Smooth muscle cell (in vitro differentiated cells): Measurements from ENCODE around the gene LRP2. TPM values are rescaled to one million over a fixed set of nuclear protein-coding genes. Genes with fewer than 3 reads are reported as not detected.

Experiments used
- DNase-seq: peaks from one replicate; lab custom pipeline; 2025; ENCODE audit not compliant: unreplicated experiment; lab: John Stamatoyannopoulos, UW
- H2AFZ ChIP-seq: fragments of 200-600 bp; sonication (generic); 2 replicates; pipeline ENCODE4 v1.6.0; 2016; ENCODE audit warnings: antibody characterized with exemption, low read depth, mild to moderate bottlenecking
- H3F3A ChIP-seq: fragments of 200-600 bp; sonication (generic); 2 replicates; pipeline ENCODE4 v1.6.0; 2017; ENCODE audit warnings: antibody characterized with exemption, low read depth
- H3K27ac ChIP-seq: fragments of 200-600 bp; sonication (generic); 2 replicates; pipeline ENCODE4 v1.5.1; 2016; ENCODE audit warnings: low read depth, mild to moderate bottlenecking
- H3K27me3 ChIP-seq: fragments of 200-600 bp; sonication (generic); 2 replicates; pipeline ENCODE4 v1.6.1; 2016; ENCODE audit warnings: low read depth, mild to moderate bottlenecking
- H3K36me3 ChIP-seq: fragments of 200-600 bp; sonication (generic); 2 replicates; pipeline ENCODE4 v1.5.1; 2016; ENCODE audit warnings: low read depth
- H3K4me1 ChIP-seq: fragments of 200-600 bp; sonication (generic); 2 replicates; pipeline ENCODE4 v1.5.1; 2016; ENCODE audit warnings: low read depth
- H3K4me2 ChIP-seq: fragments of 200-600 bp; sonication (generic); 2 replicates; pipeline ENCODE4 v1.6.0; 2016; ENCODE audit warnings: mild to moderate bottlenecking
- H3K4me3 ChIP-seq: fragments of 200-600 bp; sonication (generic); 2 replicates; pipeline ENCODE4 v1.5.1; 2016; ENCODE audit warnings: mild to moderate bottlenecking
- H3K79me2 ChIP-seq: fragments of 200-600 bp; sonication (generic); 2 replicates; pipeline ENCODE4 v1.6.0; 2016; ENCODE audit warnings: low read depth, mild to moderate bottlenecking
- H3K9ac ChIP-seq: fragments of 200-600 bp; sonication (generic); 2 replicates; pipeline ENCODE4 v1.6.0; 2016; ENCODE audit warnings: low read depth
- H3K9me3 ChIP-seq: fragments of 200-600 bp; sonication (generic); replicated peaks from 2 replicates; pipeline ENCODE4 v1.5.1; 2016; ENCODE audit warnings: low read depth
- H4K20me1 ChIP-seq: fragments of 200-600 bp; sonication (generic); 2 replicates; pipeline ENCODE4 v1.6.0; 2016; ENCODE audit warnings: low read depth
- CTCF ChIP-seq: fragments of 200-600 bp; sonication (generic); IDR thresholded peaks from 2 replicates; pipeline ENCODE4 v1.5.1; 2017; ENCODE audit warnings: borderline replicate concordance, mild to moderate bottlenecking, antibody characterized with exemption; ENCODE audit not compliant: insufficient read depth, poor library complexity, severe bottlenecking
- WGBS: methylation state at CpG from one replicate; pipeline ENCODE4 v1.1.7; 2016; ENCODE audit warnings: low lambda C conversion rate; 5-methylcytosine and 5-hydroxymethylcytosine counted together
- polyA plus RNA-seq: library from polyadenylated mRNA; unstranded; fragments of >200 nt; fragmentation: Nextera tagmentation; extraction: Ambion mirVana; gene quantifications from 2 replicates; pipeline ENCODE4 v1.2.1, GENCODE V29; 2016
- total RNA-seq: library from RNA; depleted of rRNA; stranded (reverse); fragments of >200 nt; gene quantifications from 2 replicates; pipeline ENCODE4 v1.2.3, GENCODE V29; 2014

Gene LRP2
- total and polyA plus RNA-seq, 2 experiments from 2014 or later: 2.7 TPM; not detected in 1

- DNase-seq: no peak
- no peaks in the 10 kb centered on the region for H3F3A ChIP-seq
- no peaks in the 10 kb centered on the region for H4K20me1 ChIP-seq
- H3K4me3 ChIP-seq: no peak overlapping the region
- peaks cover 67% of the 10 kb centered on the region for H3K4me1 ChIP-seq
- H3K27me3 ChIP-seq: peaks cover 39% of the 10 kb centered on the region
- no peak overlapping the region for H3K27ac ChIP-seq
- H3K9me3 ChIP-seq: no peaks in the 10 kb centered on the region
- no peak overlapping the region for H3K4me2 ChIP-seq
- WGBS: 59% methylated on average over 5 of the region's 5 CpGs
- TF ChIP-seq CTCF: no peak
- no peaks in the 10 kb centered on the region for H3K79me2 ChIP-seq
- no peak overlapping the region for H2AFZ ChIP-seq
- H3K36me3 ChIP-seq: no peaks in the 10 kb centered on the region
- no peak overlapping the region for H3K9ac ChIP-seq
Observed at GRCh38 chr2:169300636-169301530, 61.5 kb downstream of the LRP2 start.

GRCh38 chr2:169298007-169298406 lies 64.3 kb downstream of the LRP2 start:
- Histone ChIP-seq H4K20me1 (no peaks in the 10 kb centered on the region), H3K27ac (no peak overlapping the region), H3K4me2 (no peak overlapping the region), H3K9me3 (no peaks in the 10 kb centered on the region), H3K79me2 (no peaks in the 10 kb centered on the region), H3F3A (no peaks in the 10 kb centered on the region), H3K27me3 (peaks cover 36% of the 10 kb centered on the region), H3K4me3 (no peak overlapping the region), H3K9ac (no peak overlapping the region), H3K4me1 (peaks cover 52% of the 10 kb centered on the region), H2AFZ (no peak overlapping the region), H3K36me3 (no peaks in the 10 kb centered on the region)
- TF ChIP-seq CTCF: no peak
- no peak for DNase-seq
- 94% methylated on average over 1 of the region's 1 CpG for WGBS

GRCh38 chr2:169294001-169294675 lies 68.2 kb downstream of the LRP2 start:
- no peak overlapping the region for H3K4me2 ChIP-seq
- TF ChIP-seq CTCF: no peak
- no peaks in the 10 kb centered on the region for H3K79me2 ChIP-seq
- no peaks in the 10 kb centered on the region for H3K9me3 ChIP-seq
- 92% methylated on average over 9 of the region's 9 CpGs for WGBS
- H3K27me3 ChIP-seq: peaks cover 5% of the 10 kb centered on the region
- H3K36me3 ChIP-seq: no peaks in the 10 kb centered on the region
- no peak overlapping the region for H3K4me3 ChIP-seq
- no peak for DNase-seq
- H3F3A ChIP-seq: no peaks in the 10 kb centered on the region
- no peak overlapping the region for H3K9ac ChIP-seq
- no peaks in the 10 kb centered on the region for H4K20me1 ChIP-seq
- H3K27ac ChIP-seq: no peak overlapping the region
- peaks cover 15% of the 10 kb centered on the region for H3K4me1 ChIP-seq
- no peak overlapping the region for H2AFZ ChIP-seq
